Measurements from ENCODE around the gene ERI3. TPM values are rescaled to one million over a fixed set of nuclear protein-coding genes. Genes with fewer than 3 reads are reported as not detected.

ERI3 gene
- total RNA-seq, 1 experiment from 2014 or later = 64.6 TPM

- H3K27ac ChIP-seq = no peak overlapping the region
- H3K4me1 ChIP-seq (replicated peaks) = peaks cover 1% of the 10 kb centered on the region
- no peak overlapping the region for H3K4me3 ChIP-seq
- H3K36me3 ChIP-seq = no peaks in the 10 kb centered on the region
- H3K27me3 ChIP-seq (replicated peaks) = no peaks in the 10 kb centered on the region
- no peak for DNase-seq (ENCODE audit: low read depth in 1 of 2, low spot score in 2 of 2)
- no peaks in the 10 kb centered on the region for H3K9me3 ChIP-seq (replicated peaks)
Measured at GRCh38 chr1:44244986-44245385, 110.1 kb downstream of the ERI3 start.

- Histone ChIP-seq H3K4me1 (replicated peaks) (peaks cover 10% of the 10 kb centered on the region), H3K27ac (no peak overlapping the region), H3K27me3 (replicated peaks) (no peaks in the 10 kb centered on the region), H3K36me3 (no peaks in the 10 kb centered on the region), H3K4me3 (no peak overlapping the region), H3K9me3 (replicated peaks) (no peaks in the 10 kb centered on the region)
- DNase-seq (ENCODE audit: low read depth in 1 of 2, low spot score in 2 of 2) = no peak
Measured at GRCh38 chr1:44243782-44244495, 111.1 kb downstream of the ERI3 start.

GRCh38 chr1:44242746-44243145 is 112.3 kb downstream of the ERI3 start:
- Histone ChIP-seq H3K4me3 (no peak overlapping the region), H3K4me1 (replicated peaks) (peaks cover 10% of the 10 kb centered on the region), H3K27ac (no peak overlapping the region), H3K36me3 (no peaks in the 10 kb centered on the region), H3K9me3 (replicated peaks) (no peaks in the 10 kb centered on the region), H3K27me3 (replicated peaks) (no peaks in the 10 kb centered on the region)
- DNase-seq (ENCODE audit: low read depth in 1 of 2, low spot score in 2 of 2) = no peak

GRCh38 chr1:44240802-44241671 is 114.0 kb downstream of the ERI3 start:
- Histone ChIP-seq H3K27me3 (replicated peaks) (no peaks in the 10 kb centered on the region), H3K9me3 (replicated peaks) (no peaks in the 10 kb centered on the region), H3K27ac (no peak overlapping the region), H3K4me3 (no peak overlapping the region), H3K4me1 (replicated peaks) (peaks cover 10% of the 10 kb centered on the region), H3K36me3 (no peaks in the 10 kb centered on the region)
- no peak for DNase-seq (ENCODE audit: low read depth in 1 of 2, low spot score in 2 of 2)

- peaks cover 10% of the 10 kb centered on the region for H3K4me1 ChIP-seq (replicated peaks)
- no peak for DNase-seq (ENCODE audit: low read depth in 1 of 2, low spot score in 2 of 2)
- no peak overlapping the region for H3K27ac ChIP-seq
- no peaks in the 10 kb centered on the region for H3K9me3 ChIP-seq (replicated peaks)
- no peaks in the 10 kb centered on the region for H3K36me3 ChIP-seq
- H3K4me3 ChIP-seq = no peak overlapping the region
- no peaks in the 10 kb centered on the region for H3K27me3 ChIP-seq (replicated peaks)
Measured at GRCh38 chr1:44239961-44240371, 115.1 kb downstream of the ERI3 start.

GRCh38 chr1:44239331-44239960 is 115.6 kb downstream of the ERI3 start:
- Histone ChIP-seq H3K4me1 (replicated peaks) (peaks cover 10% of the 10 kb centered on the region), H3K4me3 (no peak overlapping the region), H3K9me3 (replicated peaks) (no peaks in the 10 kb centered on the region), H3K36me3 (no peaks in the 10 kb centered on the region), H3K27ac (no peak overlapping the region), H3K27me3 (replicated peaks) (no peaks in the 10 kb centered on the region)
- DNase-seq (ENCODE audit: low read depth in 1 of 2, low spot score in 2 of 2) = peak in 1 of 2 experiments; percentile 23

GRCh38 chr1:44238660-44239059 is 116.4 kb downstream of the ERI3 start:
- H3K36me3 ChIP-seq = no peaks in the 10 kb centered on the region
- H3K9me3 ChIP-seq (replicated peaks) = no peaks in the 10 kb centered on the region
- H3K27ac ChIP-seq = no peak overlapping the region
- H3K27me3 ChIP-seq (replicated peaks) = no peaks in the 10 kb centered on the region
- no peak for DNase-seq (ENCODE audit: low read depth in 1 of 2, low spot score in 2 of 2)
- no peak overlapping the region for H3K4me3 ChIP-seq
- H3K4me1 ChIP-seq (replicated peaks) = peaks cover 10% of the 10 kb centered on the region

- H3K27me3 ChIP-seq (replicated peaks) = no peaks in the 10 kb centered on the region
- no peaks in the 10 kb centered on the region for H3K9me3 ChIP-seq (replicated peaks)
- H3K4me3 ChIP-seq = no peak overlapping the region
- H3K4me1 ChIP-seq (replicated peaks) = peaks cover 10% of the 10 kb centered on the region
- no peaks in the 10 kb centered on the region for H3K36me3 ChIP-seq
- DNase-seq (ENCODE audit: low read depth in 1 of 2, low spot score in 2 of 2) = no peak
- H3K27ac ChIP-seq = no peak overlapping the region
Measured at GRCh38 chr1:44237721-44238457, 117.2 kb downstream of the ERI3 start.

- Histone ChIP-seq H3K9me3 (replicated peaks) (no peaks in the 10 kb centered on the region), H3K4me1 (replicated peaks) (peaks cover 10% of the 10 kb centered on the region), H3K27ac (no peak overlapping the region), H3K36me3 (peaks cover 4% of the 10 kb centered on the region; the same call in 1 of the 2 replicates), H3K4me3 (no peak overlapping the region), H3K27me3 (replicated peaks) (no peaks in the 10 kb centered on the region)
- DNase-seq (ENCODE audit: low read depth in 1 of 2, low spot score in 2 of 2) = no peak
Measured at GRCh38 chr1:44236490-44237272, 118.4 kb downstream of the ERI3 start.

GRCh38 chr1:44235808-44236207 is 119.2 kb downstream of the ERI3 start:
- Histone ChIP-seq H3K4me1 (replicated peaks) (peaks cover 10% of the 10 kb centered on the region), H3K36me3 (peaks cover 5% of the 10 kb centered on the region; the same call in 1 of the 2 replicates), H3K27me3 (replicated peaks) (no peaks in the 10 kb centered on the region), H3K27ac (no peak overlapping the region), H3K9me3 (replicated peaks) (no peaks in the 10 kb centered on the region), H3K4me3 (no peak overlapping the region)
- DNase-seq (ENCODE audit: low read depth in 1 of 2, low spot score in 2 of 2) = no peak

- no peak overlapping the region for H3K27ac ChIP-seq
- no peak for DNase-seq (ENCODE audit: low read depth in 1 of 2, low spot score in 2 of 2)
- H3K4me3 ChIP-seq = no peak overlapping the region
- no peaks in the 10 kb centered on the region for H3K4me1 ChIP-seq (replicated peaks)
- no peaks in the 10 kb centered on the region for H3K9me3 ChIP-seq (replicated peaks)
- no peaks in the 10 kb centered on the region for H3K27me3 ChIP-seq (replicated peaks)
- H3K36me3 ChIP-seq = peaks cover 5% of the 10 kb centered on the region; the same call in 1 of the 2 replicates
Measured at GRCh38 chr1:44233593-44233992, 121.5 kb downstream of the ERI3 start.

GRCh38 chr1:44230796-44231195 is 124.3 kb downstream of the ERI3 start:
- DNase-seq (ENCODE audit: low read depth in 1 of 2, low spot score in 2 of 2) = no peak
- Histone ChIP-seq H3K36me3 (peaks cover 5% of the 10 kb centered on the region; the same call in 1 of the 2 replicates), H3K4me1 (replicated peaks) (no peaks in the 10 kb centered on the region), H3K4me3 (no peak overlapping the region), H3K27me3 (replicated peaks) (no peaks in the 10 kb centered on the region), H3K9me3 (replicated peaks) (no peaks in the 10 kb centered on the region), H3K27ac (no peak overlapping the region)

Measured in SJSA1 (cell line).